Measurements from ENCODE around the gene ST14.
"Not testable (repeated sequence)": the region's sequence is repeated elsewhere in the genome, so short reads cannot be mapped to it uniquely, and the experiment has no call there.

Gene ST14

GRCh38 chr11:130189492-130190210, 30.1 kb downstream of the ST14 start:
- DNase-seq = peak in 1 of 3 donors; percentile 15

DNA sequence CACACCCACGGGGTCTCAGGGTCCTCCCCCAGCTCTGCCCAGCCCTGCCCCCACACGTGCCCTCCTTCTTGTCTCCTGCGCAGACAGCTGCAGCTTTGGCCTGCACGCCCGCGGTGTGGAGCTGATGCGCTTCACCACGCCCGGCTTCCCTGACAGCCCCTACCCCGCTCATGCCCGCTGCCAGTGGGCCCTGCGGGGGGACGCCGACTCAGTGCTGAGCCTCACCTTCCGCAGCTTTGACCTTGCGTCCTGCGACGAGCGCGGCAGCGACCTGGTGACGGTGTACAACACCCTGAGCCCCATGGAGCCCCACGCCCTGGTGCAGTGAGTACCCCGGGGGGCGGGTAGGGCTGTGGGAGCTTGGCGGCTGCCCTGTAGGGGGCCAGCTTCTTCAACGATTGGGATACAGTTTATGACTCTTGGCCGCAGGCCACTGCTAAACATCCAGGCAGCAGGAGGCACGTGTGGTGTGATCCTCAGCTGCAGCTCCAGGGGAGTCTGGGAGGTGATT, 30.8 kb downstream of the ST14 start:
- no peak for DNase-seq

GRCh38 chr11:130191896-130192295, 32.3 kb downstream of the ST14 start:
- no peak for DNase-seq

GRCh38 chr11:130192845-130193267, 33.3 kb downstream of the ST14 start:
- DNase-seq = no peak

DNA sequence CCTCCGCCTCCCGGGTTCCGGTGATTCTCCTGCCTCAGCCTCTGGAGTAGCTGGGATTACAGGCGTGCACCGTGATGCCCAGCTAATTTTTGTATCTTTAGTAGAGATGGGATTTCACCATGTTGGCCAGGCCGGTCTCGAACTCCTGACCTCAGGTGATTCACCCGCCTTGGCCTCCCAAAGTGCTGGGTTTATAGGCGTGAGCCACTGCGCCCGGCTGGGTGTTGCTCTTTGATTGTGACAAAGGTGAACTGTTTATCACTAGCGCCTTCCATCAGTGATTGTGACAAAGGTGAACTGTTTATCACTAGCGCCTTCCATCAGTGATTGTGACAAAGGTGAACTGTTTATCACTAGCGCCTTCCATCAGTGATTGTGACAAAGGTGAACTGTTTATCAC, 34.0 kb downstream of the ST14 start:
- DNase-seq = not testable (repeated sequence)

DNA sequence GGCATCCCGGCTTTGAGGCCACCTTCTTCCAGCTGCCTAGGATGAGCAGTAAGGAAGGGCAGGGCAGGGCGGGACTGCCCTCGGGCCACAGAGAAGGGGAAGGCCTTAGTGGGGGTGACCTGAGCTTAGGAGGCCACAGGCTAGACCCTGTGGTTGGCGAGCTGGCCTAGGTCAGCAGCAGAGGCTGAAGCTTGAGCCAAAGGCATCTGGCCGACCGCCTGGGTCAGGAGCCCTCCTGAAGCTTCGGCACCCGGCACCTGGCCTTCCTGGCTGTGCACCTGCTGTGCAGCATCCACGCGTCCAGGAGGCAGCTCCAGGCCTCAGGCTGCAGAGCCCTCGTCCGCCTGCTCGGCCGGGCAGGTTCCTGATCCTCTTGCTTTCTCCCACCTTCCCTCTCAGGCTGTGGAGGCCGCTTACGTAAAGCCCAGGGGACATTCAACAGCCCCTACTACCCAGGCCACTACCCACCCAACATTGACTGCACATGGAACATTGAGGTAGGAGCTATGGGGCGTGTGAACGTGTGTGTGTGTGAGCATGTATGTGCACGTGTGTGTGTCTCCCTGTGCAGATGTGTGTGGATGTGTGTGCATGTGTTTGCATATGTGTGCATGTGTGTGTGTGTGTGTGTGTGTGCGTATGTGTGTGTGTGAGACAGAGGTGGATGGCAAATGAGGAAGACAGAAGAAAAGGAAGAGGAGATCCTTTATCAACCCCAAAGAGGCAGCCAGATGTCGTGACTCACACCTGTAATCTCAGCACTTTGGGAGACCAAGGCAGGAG, 34.9 kb downstream of the ST14 start:
- no peak for DNase-seq

- no peak for DNase-seq
These were observed 37.9 kb downstream of the ST14 start for GRCh38 chr11:130197386-130198035.

GRCh38 chr11:130198292-130198691, 38.7 kb downstream of the ST14 start:
- DNase-seq = no peak

DNA sequence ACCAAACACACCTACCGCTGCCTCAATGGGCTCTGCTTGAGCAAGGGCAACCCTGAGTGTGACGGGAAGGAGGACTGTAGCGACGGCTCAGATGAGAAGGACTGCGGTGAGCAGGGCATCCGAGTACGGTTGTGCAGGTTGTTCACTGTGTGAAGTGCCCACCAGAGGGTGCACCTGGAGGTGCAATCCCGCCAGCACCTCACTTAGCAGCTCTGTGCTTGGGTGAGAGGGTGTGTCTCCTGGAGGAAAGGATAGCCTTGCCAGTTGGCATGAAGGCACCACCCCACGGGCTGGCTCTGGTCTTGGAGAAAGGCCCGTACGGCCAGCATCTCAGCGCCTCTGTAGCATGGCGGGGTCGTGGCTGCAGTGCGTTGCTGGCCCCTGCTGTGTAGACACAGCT, 39.4 kb downstream of the ST14 start:
- DNase-seq = no peak

DNA sequence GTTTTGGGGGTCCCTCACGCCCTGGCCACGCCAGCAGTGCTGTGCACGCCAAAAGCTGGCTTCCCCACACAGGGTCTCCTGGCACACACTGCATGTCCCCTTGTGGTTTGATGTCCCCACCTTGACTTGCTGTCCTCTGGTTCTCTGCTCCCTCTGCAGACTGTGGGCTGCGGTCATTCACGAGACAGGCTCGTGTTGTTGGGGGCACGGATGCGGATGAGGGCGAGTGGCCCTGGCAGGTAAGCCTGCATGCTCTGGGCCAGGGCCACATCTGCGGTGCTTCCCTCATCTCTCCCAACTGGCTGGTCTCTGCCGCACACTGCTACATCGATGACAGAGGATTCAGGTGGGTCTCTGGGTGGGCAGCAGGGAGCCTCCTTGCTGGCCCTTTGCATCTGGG, 40.2 kb downstream of the ST14 start:
- no peak for DNase-seq

GRCh38 chr11:130201026-130201425, 41.4 kb downstream of the ST14 start:
- no peak for DNase-seq

DNA sequence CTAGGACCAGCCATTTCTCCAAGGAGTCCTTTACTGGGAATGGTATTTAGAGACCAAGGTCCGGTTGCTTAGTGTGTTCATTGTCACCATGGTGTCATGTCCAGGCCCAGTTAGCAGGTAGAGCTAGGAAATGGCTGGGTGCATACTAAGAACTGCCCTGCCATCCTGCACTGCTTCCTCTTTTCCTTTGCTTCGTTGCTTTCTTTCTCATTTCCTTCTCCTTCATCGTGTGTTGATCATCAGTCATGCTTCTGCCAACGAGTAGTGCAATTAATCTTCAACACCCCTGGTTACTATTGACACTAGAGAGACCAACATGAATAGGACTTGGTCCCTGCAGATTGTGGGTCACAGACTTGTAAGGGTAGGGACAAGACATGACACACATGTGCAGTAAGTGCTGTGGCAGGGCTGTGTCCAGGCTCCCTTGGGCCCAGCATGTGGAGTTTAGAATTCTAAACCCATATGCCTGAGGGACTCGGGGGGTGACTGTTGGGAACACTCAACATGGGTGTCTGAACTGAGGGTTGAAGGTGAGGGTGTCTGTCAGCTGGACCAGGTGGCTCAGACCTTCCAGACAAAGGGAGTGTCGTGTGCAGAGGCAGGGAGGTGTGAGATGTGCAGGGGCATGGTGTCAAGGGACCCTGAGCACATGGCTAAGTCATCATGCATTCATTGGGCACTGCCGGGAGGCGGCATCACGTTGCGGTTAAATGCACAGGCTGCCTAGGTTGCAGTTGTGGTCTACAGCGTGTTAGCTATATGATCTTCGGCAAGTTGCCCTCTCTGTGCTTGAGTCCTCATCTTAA, 42.6 kb downstream of the ST14 start:
- peak in 2 of 3 donors; percentile 8 to 24 for DNase-seq

- DNase-seq = peak in 1 of 3 donors; percentile 9
These were observed 43.5 kb downstream of the ST14 start for GRCh38 chr11:130202818-130203689.

GRCh38 chr11:130203766-130204702, 44.5 kb downstream of the ST14 start:
- DNase-seq = no peak

DNA sequence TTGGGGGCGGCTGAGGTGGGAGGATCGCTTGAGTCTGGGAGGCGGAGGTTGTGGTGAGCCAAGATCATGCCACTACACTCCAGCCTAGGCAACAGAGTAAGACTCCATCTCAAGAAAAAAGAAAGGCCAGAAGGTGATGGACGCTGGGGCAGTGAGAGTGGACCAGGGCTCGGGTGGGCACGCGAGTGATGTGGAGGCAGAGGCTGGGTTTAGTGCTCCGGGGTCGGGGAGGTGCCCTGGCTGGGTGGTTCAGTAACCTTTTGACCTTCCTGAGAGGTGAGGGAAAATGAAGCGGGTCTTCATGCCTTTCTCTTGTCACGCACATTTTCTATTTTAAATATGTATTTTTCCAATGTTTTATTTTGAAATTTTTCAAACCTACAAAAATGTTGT, 45.1 kb downstream of the ST14 start:
- no peak for DNase-seq

GRCh38 chr11:130206141-130206540, 46.6 kb downstream of the ST14 start:
- DNase-seq = no peak

DNA sequence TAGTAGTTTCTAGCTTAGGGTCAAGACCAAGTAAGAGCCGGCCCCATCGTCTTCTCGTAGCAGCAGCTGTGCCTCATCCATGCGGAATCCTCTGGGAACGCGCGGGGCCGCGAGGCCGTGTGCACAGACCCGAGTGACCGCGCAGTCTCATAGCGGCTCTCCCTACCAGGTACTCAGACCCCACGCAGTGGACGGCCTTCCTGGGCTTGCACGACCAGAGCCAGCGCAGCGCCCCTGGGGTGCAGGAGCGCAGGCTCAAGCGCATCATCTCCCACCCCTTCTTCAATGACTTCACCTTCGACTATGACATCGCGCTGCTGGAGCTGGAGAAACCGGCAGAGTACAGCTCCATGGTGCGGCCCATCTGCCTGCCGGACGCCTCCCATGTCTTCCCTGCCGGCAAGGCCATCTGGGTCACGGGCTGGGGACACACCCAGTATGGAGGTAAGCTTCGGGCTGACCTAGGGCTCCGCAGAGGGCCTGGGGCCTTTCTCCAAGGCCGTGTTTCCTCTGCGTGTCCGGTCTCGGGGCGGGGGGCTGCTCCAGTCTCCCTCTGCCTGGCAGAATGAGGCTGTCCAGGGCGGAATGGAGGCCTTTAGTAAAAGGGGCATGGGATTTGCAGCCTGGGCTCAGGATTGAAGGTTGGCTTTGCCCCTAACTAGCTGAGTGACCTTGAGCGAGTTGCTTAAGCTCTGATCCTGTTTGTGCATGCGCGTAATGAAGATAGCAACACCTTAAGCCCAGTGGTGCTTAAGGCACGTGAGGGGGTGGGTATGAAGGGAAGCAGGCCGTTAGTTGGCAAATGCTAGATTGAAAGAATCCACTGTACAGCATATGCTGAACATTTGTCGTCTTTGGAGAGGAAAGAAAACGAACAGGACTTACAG, 48.9 kb downstream of the ST14 start:
- DNase-seq = no peak

GRCh38 chr11:130209128-130209932, 49.7 kb downstream of the ST14 start:
- no peak for DNase-seq
